ENCODE results near the gene LYPD6B.

Gene LYPD6B, protein sequence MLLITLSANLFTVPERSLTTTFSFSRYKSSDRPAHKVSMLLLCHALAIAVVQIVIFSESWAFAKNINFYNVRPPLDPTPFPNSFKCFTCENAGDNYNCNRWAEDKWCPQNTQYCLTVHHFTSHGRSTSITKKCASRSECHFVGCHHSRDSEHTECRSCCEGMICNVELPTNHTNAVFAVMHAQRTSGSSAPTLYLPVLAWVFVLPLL

DNA sequence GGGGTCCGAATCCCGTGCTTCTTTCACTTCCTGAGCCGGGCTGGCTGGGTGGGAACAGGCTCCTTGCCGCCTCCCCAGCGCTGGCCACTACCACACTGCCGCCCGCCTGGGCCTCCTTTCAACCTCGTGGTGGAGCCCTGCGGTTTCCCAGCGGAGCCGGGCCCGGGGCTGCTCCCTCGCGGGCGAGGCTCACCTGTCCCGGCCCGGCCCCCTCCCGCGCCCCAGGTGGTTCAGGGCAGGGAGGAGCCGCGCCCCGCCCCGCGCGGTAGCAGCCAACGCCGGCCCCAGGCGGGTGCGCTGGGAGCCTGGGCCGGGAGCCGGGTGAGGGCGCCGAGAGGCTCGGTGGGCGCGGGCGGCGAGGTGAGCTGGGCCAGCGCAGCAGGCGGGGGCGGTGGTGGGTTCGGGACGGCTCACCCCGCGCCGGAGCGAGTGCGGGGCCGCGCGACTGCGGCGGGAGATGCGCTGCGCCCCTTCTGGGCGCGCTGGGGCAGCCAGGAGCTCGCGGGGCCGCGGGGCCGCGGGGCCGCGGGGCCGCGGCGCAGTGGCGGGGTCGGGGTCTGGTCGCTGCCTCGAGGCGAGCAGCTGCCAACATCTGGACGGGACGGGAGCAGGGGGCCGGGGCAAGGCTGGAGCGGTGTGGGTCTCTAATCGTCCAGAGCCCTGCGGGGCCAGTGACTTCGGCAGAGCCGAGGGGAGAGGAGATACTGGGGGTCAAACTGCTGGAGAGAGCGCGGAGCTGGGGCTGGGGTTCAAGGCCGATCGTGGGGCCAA lies at the start of gene LYPD6B:
Gene LYPD6B, plus strand, starts transcription at position 258 of the 771 bp plus-strand sequence. CDS start 92,250 bp downstream, outside the sequence.
- DNase-seq: no peak

DNA sequence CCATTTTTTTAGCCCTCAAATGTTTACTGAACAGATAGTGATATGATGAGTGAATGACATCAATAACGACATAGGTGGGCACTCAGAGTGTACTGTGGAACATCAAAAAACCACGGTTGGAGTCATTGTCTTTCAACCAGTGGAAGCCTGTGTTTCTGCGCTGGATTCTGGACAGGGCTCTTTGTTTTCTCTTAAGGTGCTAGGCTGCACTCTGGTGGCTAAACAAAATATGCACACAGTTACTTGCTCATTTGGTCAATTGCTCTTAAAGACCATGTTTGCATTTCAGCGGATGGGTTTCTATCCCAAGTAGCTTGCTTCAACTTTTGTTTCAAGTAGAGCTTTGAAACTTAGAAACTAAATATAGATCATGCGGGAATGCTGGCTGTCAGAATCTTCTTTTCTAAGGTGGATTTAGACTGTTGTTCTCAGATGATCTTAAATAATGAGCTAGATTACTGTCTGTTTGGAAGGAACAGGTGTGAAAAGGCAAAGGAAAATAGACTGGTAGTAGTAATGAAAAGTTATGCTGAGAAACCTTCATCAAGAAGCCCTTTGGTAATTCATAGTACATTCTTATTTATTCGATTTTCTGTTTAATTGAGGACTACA lies 48.5 kb upstream of the LYPD6B start:
- DNase-seq: peak in 31 of 58 donors; percentile 8 to 79 (median 40)

DNA sequence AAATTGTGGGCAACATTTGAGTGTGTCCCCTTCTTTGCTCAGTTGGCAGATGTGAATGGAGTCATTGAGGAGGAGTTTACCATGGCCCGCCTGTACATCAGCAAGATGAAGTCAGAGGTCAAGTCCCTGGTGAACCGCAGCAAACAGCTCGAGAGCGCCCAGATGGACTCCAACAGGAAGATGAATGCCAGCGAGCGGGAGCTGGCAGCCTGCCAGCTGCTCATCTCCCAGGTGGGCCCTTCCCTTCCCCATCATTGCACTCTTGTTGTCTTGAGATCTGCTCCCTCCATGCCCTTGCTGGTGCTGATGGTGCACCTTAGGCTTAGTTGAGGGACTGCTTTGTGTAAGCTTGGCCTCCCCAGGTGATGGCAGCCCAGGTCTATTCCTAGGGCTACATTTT lies 47.5 kb upstream of the LYPD6B start:
- peak in 1 of 58 donors; percentile 13 for DNase-seq

- no peak for DNase-seq
These were observed 46.1 kb upstream of the LYPD6B start for GRCh38 chr2:148992448-148992847.

DNA sequence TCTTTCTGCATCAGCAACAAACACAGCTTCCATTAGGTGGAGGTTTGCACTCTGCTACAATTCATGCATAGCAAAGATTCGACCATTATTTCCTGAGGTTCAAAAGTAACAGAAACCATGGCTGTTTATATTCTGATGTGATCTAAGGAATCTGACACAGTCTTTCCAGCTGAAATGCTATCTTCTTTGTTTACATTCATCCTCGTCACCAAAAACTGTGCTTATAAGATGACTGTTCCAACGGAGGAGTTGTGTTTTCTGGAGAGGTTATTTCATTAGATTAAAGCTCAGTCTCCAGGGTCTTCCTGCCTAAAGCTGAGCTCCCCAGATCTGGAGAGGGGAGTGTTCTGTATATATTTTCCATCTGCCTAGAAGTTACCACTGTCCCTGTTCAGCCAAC lies 45.1 kb upstream of the LYPD6B start:
- no peak for DNase-seq

DNA sequence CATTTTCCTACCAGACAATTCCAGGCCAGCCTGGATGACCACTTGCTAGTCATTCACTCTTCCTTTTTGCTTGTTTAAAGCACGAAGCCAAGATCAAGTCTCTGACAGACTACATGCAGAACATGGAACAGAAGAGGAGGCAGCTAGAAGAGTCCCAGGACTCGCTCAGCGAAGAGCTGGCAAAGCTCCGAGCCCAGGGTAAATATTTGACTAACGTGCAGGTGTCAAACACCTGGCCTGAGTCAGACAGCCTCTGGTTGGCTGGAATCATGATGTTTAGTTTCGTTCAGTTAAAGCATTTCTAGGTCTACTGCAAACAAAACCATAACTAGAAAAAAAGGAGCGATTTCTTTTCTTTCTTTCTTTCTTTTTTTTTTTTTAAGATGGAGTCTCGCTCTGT lies 44.2 kb upstream of the LYPD6B start:
- no peak for DNase-seq

DNA sequence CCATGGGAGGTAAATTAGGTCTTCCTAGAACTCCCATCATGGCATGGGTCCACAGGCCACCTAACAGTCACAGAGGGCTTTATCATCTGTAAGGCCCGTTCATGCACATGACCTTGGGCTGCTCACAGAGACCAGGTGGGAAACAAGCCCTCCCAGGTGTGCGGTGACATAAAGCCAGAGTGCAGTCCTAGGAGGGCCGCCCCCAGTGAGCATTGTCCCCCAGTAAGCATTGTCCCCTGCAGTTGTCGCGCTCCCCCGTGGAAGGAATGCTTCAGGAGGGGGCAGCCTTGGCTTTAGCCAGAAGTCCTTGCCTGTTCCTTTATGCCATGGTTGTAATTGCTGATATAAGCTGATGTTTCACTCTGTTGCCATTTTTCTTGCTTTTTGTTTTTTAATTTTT lies 41.7 kb upstream of the LYPD6B start:
- no peak for DNase-seq

- DNase-seq: peak in 2 of 58 donors; percentile 7 to 66
These were observed 40.2 kb upstream of the LYPD6B start for GRCh38 chr2:148998165-148998830.

DNA sequence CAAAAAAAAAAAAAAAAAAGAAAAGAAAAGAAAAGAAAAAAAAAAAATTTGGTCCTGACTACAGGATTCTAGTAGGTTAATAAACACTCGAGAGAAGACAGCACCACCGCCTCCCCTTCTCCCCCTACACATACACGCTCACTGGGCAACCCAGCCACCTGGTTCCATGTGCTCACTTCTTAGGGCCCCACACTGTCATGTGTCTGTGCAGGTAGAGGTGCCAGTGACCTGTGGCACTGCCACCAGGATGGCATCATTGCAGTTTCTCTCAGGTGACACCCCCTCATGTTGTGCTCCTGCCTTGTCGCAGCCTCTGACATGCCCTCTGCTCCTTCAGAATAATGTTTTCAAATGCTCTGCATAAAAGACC lies 39.7 kb upstream of the LYPD6B start:
- no peak for DNase-seq

DNA sequence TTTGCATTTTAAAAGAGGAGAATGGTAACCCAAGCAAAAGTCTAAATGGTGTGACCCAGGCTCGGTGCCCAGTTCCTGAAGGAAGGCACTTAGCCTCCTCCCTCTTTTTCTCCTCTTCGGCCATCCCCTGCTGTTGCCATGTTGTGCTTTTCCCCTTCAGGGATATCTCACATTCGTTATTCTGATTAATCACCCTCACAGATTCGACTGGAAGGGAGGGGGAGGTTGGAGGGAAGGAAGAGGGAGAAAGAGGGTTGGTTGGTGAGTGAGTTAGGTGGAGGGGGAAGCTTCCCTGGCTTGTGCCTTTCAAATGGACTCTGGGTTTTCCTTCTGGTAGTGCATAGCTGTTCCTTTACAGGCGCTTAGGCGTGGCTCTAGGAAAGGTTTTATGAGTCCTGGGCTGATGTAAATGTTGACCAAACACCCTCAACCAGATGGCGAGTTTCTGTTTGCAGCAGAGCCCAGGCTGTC lies 39.0 kb upstream of the LYPD6B start:
- DNase-seq: peak in 7 of 58 donors; percentile 16 to 48 (median 28)

DNA sequence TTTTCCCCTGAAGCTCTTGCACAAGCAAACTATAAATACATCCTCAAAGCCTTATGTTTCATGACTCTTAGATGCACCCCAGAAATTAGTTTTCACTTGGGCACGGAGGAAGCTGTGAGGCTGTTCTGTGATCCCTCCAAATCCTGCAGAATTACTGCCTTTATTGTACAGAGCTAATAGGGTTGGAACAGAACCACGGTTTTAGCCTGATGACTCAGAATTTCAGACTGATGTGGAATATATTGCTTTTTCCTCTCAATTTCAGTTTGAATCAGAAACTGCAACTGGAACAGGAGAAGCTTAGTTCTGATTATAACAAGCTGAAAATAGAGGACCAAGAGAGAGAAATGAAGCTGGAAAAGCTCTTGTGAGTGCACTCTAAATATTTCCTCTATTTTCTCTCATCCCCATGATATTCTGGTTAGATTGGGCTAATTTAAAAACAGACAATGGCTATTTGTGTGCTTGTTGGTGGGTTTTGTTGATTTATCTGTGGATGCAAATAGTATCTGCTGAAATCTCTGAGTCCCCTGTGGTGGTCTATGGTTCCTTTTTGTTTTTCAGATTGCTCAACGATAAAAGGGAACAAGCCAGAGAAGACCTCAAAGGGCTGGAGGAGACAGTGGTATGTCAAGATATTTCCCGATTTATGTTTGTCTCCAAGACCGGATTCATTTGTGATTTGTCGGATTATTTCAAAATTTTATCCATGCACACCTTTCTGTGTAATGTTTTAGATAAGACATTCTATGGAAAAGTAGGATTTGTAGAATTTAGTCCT lies 38.2 kb upstream of the LYPD6B start:
- DNase-seq: peak in 3 of 58 donors; percentile 32 to 48 (median 43)

DNA sequence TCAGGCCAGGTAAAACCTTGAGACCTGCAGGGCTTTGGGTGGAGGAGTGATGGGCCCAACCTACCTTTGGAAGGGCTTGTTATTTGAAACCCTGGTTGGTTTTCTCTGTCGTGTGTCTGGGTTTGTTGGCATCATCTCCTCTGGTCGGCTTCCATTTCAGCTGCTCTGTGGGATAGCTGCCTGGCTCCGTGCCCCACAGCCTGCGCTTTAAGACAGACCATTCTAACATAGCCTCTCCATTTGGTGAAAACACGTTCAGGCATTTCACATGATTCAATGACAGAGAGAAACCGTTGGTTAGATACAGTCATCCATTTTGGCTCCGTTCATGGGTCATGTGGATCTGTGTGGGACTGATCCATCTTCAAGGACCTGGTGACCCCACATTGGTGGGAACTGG lies 37.0 kb upstream of the LYPD6B start:
- peak in 22 of 58 donors; percentile 8 to 59 (median 35) for DNase-seq

DNA sequence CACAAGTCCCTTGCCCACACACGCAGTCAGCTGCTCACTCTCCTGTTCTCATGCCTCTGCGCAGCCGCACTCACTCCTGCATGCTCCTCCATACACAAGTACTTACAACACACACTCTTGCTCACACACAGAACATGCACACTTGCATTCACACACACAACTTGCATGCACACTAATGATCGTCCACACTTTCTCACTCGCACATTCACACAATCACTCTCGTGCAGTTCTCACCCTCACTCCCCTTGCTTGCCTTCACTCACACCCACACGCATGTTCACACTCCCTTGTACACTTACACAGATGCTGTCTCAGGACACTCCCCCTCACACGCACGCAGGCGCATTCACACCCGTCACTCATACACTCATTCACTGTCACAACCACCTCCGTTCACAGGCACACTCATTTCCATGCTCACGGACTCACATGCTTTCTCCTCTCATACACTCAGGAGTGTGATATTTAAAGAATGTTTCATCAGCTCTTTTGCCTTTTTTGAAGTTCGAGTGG lies 36.1 kb upstream of the LYPD6B start:
- DNase-seq: peak in 2 of 58 donors; percentile 60 to 61

DNA sequence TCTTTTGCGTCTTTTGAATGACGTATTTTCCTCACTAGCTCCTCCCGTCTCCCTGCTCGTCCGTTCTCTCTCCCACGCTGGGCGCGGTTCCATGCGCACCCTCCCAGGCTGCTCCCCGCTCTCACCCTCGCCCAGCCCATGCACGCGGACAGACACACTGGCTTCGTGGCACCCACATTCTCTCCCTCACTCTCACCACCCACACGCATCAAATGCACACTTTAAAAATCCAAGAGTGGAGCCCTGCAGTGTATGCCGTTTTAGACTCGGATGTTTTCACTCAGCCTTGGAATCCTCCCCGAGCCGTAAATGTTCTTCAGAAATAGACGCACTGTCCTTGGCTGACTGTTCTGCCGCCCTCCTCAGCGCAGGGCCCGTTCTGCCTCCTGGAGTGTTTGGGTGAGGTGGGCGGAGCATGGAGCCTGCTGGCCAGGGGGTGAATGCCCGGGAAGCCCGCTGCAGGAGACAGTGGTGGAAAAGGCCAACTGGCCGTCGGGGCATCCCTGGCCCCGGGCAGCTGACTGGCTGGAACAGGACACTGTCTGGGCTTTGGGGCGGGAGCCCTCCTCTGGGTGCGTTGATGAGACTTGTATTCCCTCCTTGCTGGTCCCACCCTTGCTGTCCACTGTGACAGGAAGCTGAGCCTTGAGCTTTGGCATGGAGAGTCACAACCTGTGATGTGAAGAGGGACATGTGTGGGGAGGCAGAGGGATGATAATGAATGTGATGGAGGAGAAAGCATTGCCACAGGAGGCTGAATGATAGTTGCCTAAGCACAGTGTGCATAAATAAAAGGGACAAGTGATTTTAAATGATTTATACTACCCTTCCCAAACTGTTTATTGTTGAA lies 35.4 kb upstream of the LYPD6B start:
- DNase-seq: peak in 42 of 58 donors; percentile 10 to 88 (median 62)

GRCh38 chr2:149004836-149005235 lies 33.7 kb upstream of the LYPD6B start:
- DNase-seq: no peak

DNA sequence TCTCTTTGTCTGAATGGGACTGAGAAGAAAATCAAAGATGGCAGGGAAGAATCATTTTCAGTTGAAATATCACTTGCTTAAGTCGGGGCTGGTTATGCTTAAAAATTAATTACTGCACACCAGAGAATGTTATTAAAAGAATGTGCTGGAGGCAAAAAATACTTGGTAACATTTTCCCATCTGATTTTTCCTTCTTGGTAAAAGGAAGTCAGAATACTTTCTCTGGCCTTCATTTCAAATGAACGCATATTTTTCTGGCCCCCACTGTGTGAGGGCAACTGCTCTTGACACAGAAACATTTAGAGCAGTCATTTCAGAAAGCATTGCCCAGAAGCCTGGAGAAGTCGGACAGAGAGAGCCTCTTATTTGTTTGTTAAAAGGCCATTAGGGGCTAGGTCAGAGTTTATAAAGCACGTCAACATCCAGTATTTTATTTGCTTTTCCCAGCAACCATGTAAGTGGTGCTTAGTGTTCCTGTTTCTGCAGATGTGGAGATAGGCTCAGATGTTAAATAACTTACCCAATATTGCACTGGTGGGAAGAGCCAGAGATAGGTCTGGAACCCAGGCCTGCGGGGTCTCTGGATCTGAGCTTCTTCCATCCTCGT lies 32.9 kb upstream of the LYPD6B start:
- DNase-seq: no peak

DNA sequence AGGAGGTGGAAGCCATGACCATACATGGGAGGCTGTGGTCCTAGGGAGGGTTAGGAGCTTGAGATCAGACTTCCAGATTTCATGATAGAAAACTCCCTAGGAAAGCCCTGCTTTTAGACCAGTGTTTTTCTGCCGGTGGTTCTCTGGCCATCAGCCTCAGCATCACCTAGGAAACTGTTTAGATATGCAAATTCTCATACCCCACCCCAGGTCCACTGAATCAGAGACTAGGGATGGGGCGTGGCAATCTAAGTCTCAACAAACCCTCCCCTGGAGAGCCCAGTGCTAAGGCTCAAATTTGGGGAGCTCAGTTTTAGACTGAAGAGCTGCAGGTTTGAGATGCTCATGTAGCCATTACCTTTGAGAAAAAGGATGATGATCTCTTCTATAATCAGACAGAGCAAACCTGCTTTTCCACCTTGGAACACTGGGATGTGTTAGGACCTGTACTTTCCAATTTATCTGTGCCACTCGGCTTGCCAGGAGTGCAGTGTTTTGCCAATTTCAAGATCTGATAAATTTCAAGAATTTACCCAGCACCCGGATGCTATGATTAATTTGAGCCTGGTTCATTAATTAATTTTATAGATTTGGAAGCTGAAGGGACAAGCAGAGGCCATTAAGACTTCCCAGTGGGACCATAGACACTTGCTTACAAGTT lies 31.5 kb upstream of the LYPD6B start:
- DNase-seq: no peak

DNA sequence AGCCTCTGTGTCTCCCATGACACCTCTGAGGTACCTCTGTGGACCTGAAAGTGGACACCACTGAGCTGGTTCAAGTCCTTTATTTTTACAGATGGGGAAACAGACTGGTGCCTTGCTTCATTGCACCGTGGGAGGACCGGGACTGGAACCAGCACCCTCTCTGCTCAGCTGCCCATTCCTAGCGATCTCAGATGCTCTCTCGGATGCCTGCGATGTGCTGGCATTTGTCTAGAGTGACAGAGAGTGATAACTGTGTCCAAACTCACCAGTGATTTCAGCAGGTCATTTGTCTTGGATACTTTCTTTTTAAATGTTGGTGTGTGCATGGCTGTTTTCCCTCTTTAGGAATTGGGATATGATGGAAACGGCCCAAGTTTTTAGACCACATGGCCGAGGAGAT lies 30.1 kb upstream of the LYPD6B start:
- no peak for DNase-seq

All from anterior cingulate cortex (tissue), 58 donors.